Measurements from ENCODE around the gene TBRG4.
A peak's percentile ranks its signal among the peaks of the same experiment; 100 is the strongest.

TBRG4 gene

GRCh38 chr7:45092100-45092930 is 19.2 kb downstream of the TBRG4 start:
- Mint-ChIP-seq H3K4me1 (peaks cover 8% of the 10 kb centered on the region), H3K27me3 (peaks cover 16% of the 10 kb centered on the region), H3K9me3 (peaks cover 12% of the 10 kb centered on the region), H3K4me3 (no peak overlapping the region), H3K27ac (no peak overlapping the region), H3K36me3 (peaks cover 11% of the 10 kb centered on the region)
- ATAC-seq, result no peak

- H3K27me3 Mint-ChIP-seq, result peaks cover 16% of the 10 kb centered on the region
- H3K4me1 Mint-ChIP-seq, result peaks cover 8% of the 10 kb centered on the region
- H3K27ac Mint-ChIP-seq, result no peak overlapping the region
- H3K9me3 Mint-ChIP-seq, result peaks cover 9% of the 10 kb centered on the region
- peak; percentile 54 for ATAC-seq
- peak overlapping the region; percentile 77 for H3K4me3 Mint-ChIP-seq
- peaks cover 6% of the 10 kb centered on the region for H3K36me3 Mint-ChIP-seq
These were observed 22.1 kb downstream of the TBRG4 start for GRCh38 chr7:45089341-45089891.

DNA sequence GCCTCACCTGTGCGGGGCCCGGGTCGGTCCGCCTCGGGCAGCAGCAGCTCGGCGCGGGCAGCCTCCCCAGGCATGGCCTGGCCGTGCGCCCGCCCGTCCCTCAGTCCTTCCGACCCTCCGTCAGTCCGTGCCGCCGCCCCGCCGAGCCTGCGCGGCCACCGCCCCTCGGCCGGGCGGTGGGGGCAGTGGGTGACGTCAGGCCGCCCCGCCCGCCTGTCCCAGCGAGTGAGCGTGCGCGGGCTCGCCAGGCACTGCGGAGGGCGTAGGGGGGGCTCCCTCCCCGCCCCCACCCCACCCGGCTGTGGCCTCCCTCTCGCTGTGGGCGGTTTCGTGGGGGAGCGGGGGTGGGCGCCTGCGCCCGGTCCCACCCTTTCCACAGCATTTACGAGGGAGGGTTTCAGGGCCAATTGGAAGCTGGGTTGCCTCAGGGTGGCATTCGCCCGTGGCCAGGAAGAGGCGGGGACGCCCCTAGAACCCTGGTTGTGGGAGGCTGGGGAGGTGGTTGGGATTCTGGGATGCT is 22.6 kb downstream of the TBRG4 start, which contains the start of gene NACAD:
NACAD (minus strand) TSS at position 149 of the 520 bp plus-strand sequence; CDS start at position 74, 75 bp downstream.
- H3K9me3 Mint-ChIP-seq, result peaks cover 9% of the 10 kb centered on the region
- peaks cover 5% of the 10 kb centered on the region for H3K36me3 Mint-ChIP-seq
- H3K27ac Mint-ChIP-seq, result no peak within 1 kb of the TSS
- H3K4me3 Mint-ChIP-seq, result peak within 1 kb of the TSS; percentile 77
- peaks cover 16% of the 10 kb centered on the region for H3K27me3 Mint-ChIP-seq
- peaks cover 8% of the 10 kb centered on the region for H3K4me1 Mint-ChIP-seq
- peak; percentile 66 for ATAC-seq

- Mint-ChIP-seq H3K4me1 (peaks cover 8% of the 10 kb centered on the region), H3K4me3 (peak overlapping the region; percentile 61), H3K36me3 (no peaks in the 10 kb centered on the region), H3K9me3 (peaks cover 6% of the 10 kb centered on the region), H3K27me3 (peaks cover 16% of the 10 kb centered on the region), H3K27ac (no peak overlapping the region)
- ATAC-seq, result no peak
These were observed 23.3 kb downstream of the TBRG4 start for GRCh38 chr7:45088146-45088701.

GRCh38 chr7:45087301-45088145 is 24.0 kb downstream of the TBRG4 start:
- Mint-ChIP-seq H3K36me3 (no peaks in the 10 kb centered on the region), H3K9me3 (peaks cover 2% of the 10 kb centered on the region), H3K4me1 (peaks cover 8% of the 10 kb centered on the region), H3K27me3 (peaks cover 16% of the 10 kb centered on the region), H3K27ac (no peak overlapping the region), H3K4me3 (no peak overlapping the region)
- ATAC-seq, result no peak

DNA sequence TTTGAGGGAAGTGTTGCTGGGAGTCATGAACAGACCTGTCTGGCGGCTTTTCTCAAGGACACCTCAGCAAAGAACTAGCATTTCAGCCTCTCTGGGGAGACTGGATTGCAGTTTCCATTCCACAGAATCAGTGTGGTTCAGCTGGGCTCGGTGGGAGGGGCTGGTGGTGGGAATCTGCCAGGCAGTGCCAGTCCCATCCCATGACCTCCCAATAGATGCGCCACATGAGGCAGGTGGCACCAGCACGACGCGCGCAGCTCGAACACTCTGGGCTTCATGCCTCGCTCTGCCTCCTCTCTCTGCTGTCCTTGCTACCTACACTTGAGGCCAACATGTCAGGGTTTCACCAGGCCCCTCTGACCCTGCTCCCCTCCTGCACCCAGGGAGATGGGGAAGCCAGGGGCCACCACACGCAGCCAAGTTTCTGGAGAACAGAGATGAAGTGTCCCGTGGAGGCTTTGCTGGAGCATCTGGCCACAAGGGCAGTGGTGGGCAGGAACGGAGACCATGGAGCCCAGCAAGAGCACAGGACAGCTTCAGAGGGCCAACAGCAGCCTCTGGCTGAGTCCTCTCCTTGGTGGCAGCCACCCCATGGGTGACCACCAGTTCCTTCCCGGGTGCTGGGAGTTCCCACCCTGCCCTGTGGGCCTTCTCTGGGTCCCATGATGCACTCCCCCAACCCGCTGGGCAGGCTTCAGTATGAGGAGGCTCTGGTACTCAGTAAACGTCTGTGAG is 25.0 kb downstream of the TBRG4 start:
- Mint-ChIP-seq H3K9me3 (no peaks in the 10 kb centered on the region), H3K4me3 (no peak overlapping the region), H3K4me1 (peaks cover 8% of the 10 kb centered on the region), H3K36me3 (no peaks in the 10 kb centered on the region), H3K27me3 (peaks cover 16% of the 10 kb centered on the region), H3K27ac (no peak overlapping the region)
- ATAC-seq, result no peak

- no peaks in the 10 kb centered on the region for H3K36me3 Mint-ChIP-seq
- no peaks in the 10 kb centered on the region for H3K9me3 Mint-ChIP-seq
- peaks cover 8% of the 10 kb centered on the region for H3K4me1 Mint-ChIP-seq
- H3K4me3 Mint-ChIP-seq, result no peak overlapping the region
- H3K27ac Mint-ChIP-seq, result no peak overlapping the region
- ATAC-seq, result peak; percentile 24
- H3K27me3 Mint-ChIP-seq, result peaks cover 16% of the 10 kb centered on the region
These were observed 25.8 kb downstream of the TBRG4 start for GRCh38 chr7:45085619-45086200.

DNA sequence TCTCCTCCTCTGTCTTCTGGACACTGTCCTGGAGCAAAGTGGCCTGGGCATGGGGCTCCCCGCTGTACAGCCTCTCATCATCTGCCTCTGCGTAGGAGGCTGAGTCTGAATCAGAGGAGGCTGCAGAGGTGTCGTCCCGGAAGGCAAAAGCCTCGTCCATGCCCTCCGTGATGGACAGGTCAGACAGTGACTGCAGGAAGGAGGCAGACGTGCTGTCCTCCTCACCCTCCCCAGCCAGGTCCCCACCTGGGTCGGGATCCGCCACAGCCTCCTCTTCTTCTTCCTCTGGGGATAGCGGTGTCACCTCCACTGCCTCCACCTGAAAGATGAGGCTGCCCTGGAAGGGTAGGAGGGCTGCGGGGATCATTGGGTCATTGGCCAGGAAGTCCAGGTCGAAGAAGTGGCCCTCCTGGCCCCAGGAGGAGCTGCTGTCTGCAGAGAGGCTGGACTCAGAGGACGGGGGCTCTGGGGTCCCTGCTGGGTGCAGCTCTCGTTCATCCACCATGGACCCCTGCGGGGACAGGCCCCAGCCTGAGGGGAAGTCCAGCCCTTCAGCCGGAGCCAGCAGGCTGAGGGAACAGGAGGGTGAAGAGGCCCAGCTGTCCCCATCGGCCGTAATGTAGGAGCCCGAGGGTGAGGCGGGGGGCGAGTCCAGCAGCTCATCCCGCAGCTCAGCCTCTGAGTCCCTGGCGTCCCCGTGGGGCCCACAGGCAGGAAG is 26.4 kb downstream of the TBRG4 start:
- H3K4me1 Mint-ChIP-seq, result peaks cover 8% of the 10 kb centered on the region
- no peak overlapping the region for H3K4me3 Mint-ChIP-seq
- H3K27me3 Mint-ChIP-seq, result peaks cover 16% of the 10 kb centered on the region
- no peaks in the 10 kb centered on the region for H3K36me3 Mint-ChIP-seq
- H3K9me3 Mint-ChIP-seq, result no peaks in the 10 kb centered on the region
- H3K27ac Mint-ChIP-seq, result no peak overlapping the region
- ATAC-seq, result no peak

DNA sequence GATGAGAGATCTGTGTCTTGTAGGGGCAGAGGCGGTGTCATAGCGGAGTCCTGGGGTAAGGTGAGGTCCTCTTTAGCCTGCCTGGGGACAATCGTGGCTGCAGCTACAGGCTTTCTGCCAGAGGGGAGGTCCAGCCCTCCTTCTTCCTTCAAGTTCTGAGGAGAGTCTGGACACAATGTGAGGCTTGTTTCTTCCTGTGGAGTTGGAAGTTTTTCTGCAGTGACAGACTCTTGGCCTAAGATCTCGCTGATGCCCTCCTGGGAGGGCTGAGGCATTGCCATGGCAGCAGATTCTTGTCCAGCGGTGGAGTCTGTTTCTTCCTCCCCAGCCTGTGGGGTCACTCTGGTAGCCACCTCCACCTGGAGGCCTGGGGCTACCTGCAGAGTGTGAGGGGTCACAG is 27.2 kb downstream of the TBRG4 start:
- peaks cover 10% of the 10 kb centered on the region for H3K27me3 Mint-ChIP-seq
- H3K4me1 Mint-ChIP-seq, result peaks cover 10% of the 10 kb centered on the region
- no peak for ATAC-seq
- H3K9me3 Mint-ChIP-seq, result no peaks in the 10 kb centered on the region
- H3K36me3 Mint-ChIP-seq, result no peaks in the 10 kb centered on the region
- no peak overlapping the region for H3K27ac Mint-ChIP-seq
- no peak overlapping the region for H3K4me3 Mint-ChIP-seq

GRCh38 chr7:45082831-45083331 is 28.6 kb downstream of the TBRG4 start:
- Mint-ChIP-seq H3K36me3 (no peaks in the 10 kb centered on the region), H3K4me1 (peaks cover 10% of the 10 kb centered on the region), H3K27me3 (peaks cover under 1% of the 10 kb centered on the region), H3K27ac (no peak overlapping the region), H3K4me3 (no peak overlapping the region), H3K9me3 (no peaks in the 10 kb centered on the region)
- no peak for ATAC-seq

GRCh38 chr7:45082031-45082830 is 29.3 kb downstream of the TBRG4 start:
- Mint-ChIP-seq H3K36me3 (no peaks in the 10 kb centered on the region), H3K9me3 (no peaks in the 10 kb centered on the region), H3K27ac (no peak overlapping the region), H3K27me3 (no peaks in the 10 kb centered on the region), H3K4me3 (no peak overlapping the region), H3K4me1 (peaks cover 12% of the 10 kb centered on the region)
- peak; percentile 5 for ATAC-seq

DNA sequence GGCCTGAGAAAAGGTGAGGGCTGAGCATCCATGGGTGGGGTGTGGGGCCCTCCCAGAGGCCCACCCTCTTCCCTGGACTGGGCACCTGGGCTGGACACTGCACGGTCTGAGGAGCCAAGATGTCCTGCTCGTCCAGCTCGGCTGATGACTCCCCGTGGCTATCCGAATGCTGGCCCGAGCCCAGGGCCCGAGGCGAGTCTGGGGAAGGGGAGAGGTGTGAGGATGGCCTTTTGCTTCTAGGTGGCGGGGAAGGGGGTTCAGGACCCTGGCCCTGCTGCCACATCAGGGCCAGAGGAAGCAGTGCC is 29.9 kb downstream of the TBRG4 start:
- Mint-ChIP-seq H3K27ac (no peak overlapping the region), H3K27me3 (no peaks in the 10 kb centered on the region), H3K9me3 (no peaks in the 10 kb centered on the region)

More for the DNA sequence above, 29.9 kb downstream of the TBRG4 start:
- peaks cover 12% of the 10 kb centered on the region for H3K4me1 Mint-ChIP-seq
- ATAC-seq, result peak; percentile 3
- H3K4me3 Mint-ChIP-seq, result no peak overlapping the region
- peaks cover 4% of the 10 kb centered on the region for H3K36me3 Mint-ChIP-seq
